Astrocyte (in vitro differentiated cells and primary cell): ENCODE measurements around the gene CDK14.

Source experiments
- EZH2 ChIP-seq: IDR thresholded peaks from 2 replicates; pipeline ENCODE4 v1.6.1; 2012; ENCODE audit warnings: mild to moderate bottlenecking, low read length, inconsistent platforms; ENCODE audit not compliant: insufficient read depth
- TF ChIP-seq, protein P1 (sequence below): IDR thresholded peaks from 2 replicates; pipeline ENCODE4 v1.5.1; 2011; ENCODE audit warnings: low read depth, mild to moderate bottlenecking, inconsistent platforms, low read length, moderate library complexity; ENCODE audit not compliant: insufficient read depth

DNA sequence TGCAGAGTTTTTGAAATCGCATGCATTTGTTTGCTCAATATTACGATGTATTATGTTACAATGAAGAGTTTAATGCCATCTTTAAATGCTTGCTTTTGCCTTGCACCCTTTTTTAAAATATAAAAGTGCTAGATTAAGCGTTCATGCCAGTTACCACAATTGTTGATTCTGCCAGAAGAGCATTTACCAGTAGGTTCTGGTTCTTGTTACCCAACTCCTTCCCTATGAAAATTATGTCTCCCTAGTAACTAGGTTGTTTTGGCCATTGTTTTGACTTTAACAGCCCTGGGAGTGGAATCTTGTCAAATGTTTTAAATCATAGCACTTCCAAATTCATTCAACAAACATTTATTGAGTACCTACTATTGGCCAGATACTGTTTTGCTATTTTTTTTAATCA, 32.8 kb upstream of the CDK14 start:
- TF ChIP-seq, protein P1, sequence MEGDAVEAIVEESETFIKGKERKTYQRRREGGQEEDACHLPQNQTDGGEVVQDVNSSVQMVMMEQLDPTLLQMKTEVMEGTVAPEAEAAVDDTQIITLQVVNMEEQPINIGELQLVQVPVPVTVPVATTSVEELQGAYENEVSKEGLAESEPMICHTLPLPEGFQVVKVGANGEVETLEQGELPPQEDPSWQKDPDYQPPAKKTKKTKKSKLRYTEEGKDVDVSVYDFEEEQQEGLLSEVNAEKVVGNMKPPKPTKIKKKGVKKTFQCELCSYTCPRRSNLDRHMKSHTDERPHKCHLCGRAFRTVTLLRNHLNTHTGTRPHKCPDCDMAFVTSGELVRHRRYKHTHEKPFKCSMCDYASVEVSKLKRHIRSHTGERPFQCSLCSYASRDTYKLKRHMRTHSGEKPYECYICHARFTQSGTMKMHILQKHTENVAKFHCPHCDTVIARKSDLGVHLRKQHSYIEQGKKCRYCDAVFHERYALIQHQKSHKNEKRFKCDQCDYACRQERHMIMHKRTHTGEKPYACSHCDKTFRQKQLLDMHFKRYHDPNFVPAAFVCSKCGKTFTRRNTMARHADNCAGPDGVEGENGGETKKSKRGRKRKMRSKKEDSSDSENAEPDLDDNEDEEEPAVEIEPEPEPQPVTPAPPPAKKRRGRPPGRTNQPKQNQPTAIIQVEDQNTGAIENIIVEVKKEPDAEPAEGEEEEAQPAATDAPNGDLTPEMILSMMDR, result no peak
- no peak for TF ChIP-seq EZH2
